Choroid plexus epithelial cell (primary cell): ENCODE data around the gene ARHGAP5.
A peak's percentile ranks its signal among the peaks of the same experiment; 100 is the strongest.

ENCODE experiments used
- DNase-seq: peaks from one replicate; pipeline ENCODE4 v3.0.0-alpha.2; 2010; ENCODE audit warnings: low read depth
- H3K4me3 ChIP-seq: 2 replicates; pipeline ENCODE4 v1.5.1; 2011; ENCODE audit warnings: low read depth, mild to moderate bottlenecking, control low read depth, low read length, moderate library complexity
- TF ChIP-seq, protein P1 (sequence below): conservative IDR thresholded peaks from 2 replicates; pipeline ENCODE4 v1.5.1; 2011; ENCODE audit warnings: low read depth, mild to moderate bottlenecking, control low read depth, inconsistent platforms, low read length, moderate library complexity

The ARHGAP5 gene

DNA sequence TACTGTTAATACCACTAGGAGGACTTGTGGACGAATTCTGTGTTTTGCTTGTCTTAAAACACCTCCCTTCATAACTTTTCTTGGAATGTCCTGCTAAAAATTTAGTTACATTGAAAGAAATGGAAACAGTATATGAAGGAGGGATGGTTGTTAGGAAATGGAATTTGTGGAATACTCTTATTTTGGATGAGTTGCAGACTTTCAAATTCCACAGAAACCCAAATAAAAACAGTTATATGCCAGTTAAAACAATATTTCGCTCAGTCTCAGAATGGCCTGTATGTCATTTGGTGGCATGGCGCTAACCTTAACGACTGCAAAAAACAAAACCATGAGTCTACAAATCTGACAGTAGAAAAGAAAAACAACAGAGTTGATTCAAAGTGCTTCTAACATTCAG lies 12.2 kb upstream of the ARHGAP5 start:
- H3K4me3 ChIP-seq = no peak overlapping the region
- DNase-seq = no peak
- TF ChIP-seq, protein P1, sequence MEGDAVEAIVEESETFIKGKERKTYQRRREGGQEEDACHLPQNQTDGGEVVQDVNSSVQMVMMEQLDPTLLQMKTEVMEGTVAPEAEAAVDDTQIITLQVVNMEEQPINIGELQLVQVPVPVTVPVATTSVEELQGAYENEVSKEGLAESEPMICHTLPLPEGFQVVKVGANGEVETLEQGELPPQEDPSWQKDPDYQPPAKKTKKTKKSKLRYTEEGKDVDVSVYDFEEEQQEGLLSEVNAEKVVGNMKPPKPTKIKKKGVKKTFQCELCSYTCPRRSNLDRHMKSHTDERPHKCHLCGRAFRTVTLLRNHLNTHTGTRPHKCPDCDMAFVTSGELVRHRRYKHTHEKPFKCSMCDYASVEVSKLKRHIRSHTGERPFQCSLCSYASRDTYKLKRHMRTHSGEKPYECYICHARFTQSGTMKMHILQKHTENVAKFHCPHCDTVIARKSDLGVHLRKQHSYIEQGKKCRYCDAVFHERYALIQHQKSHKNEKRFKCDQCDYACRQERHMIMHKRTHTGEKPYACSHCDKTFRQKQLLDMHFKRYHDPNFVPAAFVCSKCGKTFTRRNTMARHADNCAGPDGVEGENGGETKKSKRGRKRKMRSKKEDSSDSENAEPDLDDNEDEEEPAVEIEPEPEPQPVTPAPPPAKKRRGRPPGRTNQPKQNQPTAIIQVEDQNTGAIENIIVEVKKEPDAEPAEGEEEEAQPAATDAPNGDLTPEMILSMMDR = no peak

GRCh38 chr14:32068708-32069107 lies 8.4 kb upstream of the ARHGAP5 start:
- DNase-seq = no peak
- H3K4me3 ChIP-seq = no peak overlapping the region
- TF ChIP-seq, protein P1 = no peak

DNA sequence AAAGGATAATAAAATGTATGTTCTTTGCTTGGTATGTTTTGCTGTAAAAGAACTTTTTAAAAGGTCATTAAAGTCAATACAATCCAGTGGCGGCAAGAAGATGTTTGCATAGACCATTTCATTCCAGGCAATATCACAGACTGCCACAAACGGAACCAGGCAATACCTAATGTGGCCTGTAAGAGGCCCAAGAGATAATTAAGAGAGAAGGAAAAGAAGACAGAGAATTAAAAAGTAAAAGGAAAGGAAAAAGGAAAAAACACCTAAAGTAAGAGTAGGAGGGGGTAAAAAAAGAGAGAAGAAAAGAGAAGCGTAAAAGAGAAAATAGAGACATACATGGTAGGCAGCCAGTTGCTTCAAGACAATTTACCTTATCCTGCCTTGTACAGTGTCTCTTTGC lies 6.8 kb upstream of the ARHGAP5 start:
- H3K4me3 ChIP-seq = no peak overlapping the region
- DNase-seq = no peak
- TF ChIP-seq, protein P1 = no peak

DNA sequence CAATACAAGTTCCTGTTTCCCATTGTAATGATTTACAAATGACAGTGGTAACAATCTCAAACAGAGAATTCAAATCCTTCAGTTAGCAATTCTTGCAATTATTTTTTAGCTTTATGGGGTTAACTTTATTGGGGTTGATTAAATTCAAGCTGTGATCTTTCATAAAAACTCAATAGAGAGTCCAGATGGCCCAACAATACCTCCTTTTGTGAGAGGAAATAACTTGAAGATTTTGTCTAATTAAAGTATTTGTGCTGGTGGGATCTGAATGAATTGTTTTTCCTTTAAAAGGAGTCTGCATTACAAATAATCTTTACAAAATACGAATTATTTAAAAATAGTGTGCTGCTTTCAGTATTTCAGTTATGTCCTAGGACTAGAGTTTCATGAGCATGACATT lies 4.4 kb upstream of the ARHGAP5 start:
- H3K4me3 ChIP-seq = no peak overlapping the region
- no peak for DNase-seq
- TF ChIP-seq, protein P1 = no peak

DNA sequence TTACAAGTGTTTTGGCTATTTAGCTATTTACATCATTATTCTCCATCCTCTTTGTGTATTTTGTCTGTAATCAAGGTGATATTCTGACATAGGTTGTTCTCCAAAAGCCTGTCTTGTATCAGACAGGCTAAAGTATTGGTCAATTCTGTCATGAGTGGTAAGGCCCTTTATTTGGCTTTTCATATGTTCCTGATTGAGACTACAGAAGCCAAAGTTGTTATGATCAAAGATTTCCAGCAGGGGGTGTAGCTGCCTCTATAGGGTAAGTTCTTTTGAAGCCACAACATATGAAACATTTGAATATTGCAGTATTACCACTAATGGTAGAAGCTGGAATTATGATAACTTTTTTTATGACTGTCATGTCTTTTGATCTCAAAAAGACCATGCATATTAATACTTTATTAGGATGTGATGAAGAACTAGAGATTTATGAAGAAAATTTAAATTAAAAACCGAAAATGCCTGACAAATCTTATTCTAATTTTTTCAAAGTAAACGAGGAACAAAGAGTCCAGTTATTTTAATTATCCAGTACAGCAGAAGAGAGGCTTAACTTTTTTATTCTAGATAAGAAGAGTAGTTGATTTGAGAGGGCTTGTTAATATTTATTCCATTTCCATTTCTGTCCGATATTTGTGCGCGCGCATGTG lies 3.4 kb upstream of the ARHGAP5 start:
- TF ChIP-seq, protein P1 = peak; percentile 71
- H3K4me3 ChIP-seq = no peak overlapping the region
- DNase-seq = peak; percentile 92

DNA sequence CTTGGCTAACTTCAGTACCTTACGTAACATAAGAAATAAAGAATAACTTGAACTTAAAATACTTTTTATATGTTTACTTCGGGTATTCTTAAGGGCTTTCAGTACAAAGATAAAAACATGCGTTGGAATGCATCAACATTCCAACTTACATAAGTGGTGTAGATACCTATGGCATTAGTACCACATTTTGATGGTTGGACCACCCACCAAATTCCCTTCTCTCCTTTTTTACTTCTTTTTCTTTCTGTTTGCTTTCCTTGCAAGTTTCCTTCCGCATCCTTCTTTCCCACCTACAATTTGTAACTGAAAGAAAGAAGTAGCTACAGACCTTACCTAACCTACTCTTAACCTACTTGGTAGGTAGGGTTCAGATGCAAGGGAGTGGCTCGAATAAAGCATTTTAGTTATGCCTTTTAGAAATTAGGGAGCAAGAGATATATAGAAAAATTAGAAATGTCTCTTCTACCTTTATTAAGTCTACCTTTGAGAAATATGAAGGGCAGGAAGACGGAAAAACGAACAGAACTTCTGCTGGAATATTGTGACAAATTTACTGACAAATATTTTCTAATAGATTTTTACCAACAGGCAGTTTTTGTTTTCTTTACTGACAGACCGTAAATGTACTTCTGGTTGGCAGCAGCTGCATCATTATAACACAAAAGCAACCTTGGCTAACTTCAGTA lies 2.1 kb upstream of the ARHGAP5 start:
- H3K4me3 ChIP-seq = peak overlapping the region; percentile 90
- TF ChIP-seq, protein P1 = no peak
- DNase-seq = no peak
